ENCODE results near the gene OR1F1. TPM values are rescaled to one million over a fixed set of nuclear protein-coding genes. Genes with fewer than 3 reads are reported as not detected.

Gene OR1F1
- total and polyA plus RNA-seq, 9 of the 15 experiments (the other 6 are each of a cell fraction or from before 2014, with no cell fraction given) = 0.15 to 0.61 (median 0.35) TPM; not detected in 3

GRCh38 chr16:3175157-3176093, 12.6 kb upstream of the OR1F1 start (continued):
- no peak for TF ChIP-seq E2F5 (CRISPR knock-in tag; IDR thresholded peaks at IDR 0.05)
- TF ChIP-seq ID3 (CRISPR knock-in tag; IDR thresholded peaks at IDR 0.05) = no peak
- TF ChIP-seq ID3 (tag; IDR thresholded peaks at IDR 0.05) = peak; percentile 70
- TF ChIP-seq CHD2 (IDR thresholded peaks at IDR 0.05; ENCODE audit: low read depth, low read length) = peak; percentile 39; the same call in 1 of the 2 replicates
- TF ChIP-seq TFAP4 (CRISPR knock-in tag; IDR thresholded peaks at IDR 0.05; ENCODE audit: borderline replicate concordance) = peak; percentile 21; the same call in 1 of the 2 replicates
- TF ChIP-seq RB1 (IDR thresholded peaks at IDR 0.05; ENCODE audit: low read depth) = peak; percentile 56; the same call in 1 of the 2 replicates
- peak; percentile 31 to 97; a peak in 2 of 4 replicates for TF ChIP-seq TBL1XR1 (IDR thresholded peaks at IDR 0.05; ENCODE audit: low read length in 2 of 2)
- no peak for TF ChIP-seq HNRNPH1 (optimal IDR thresholded peaks at IDR 0.05; ENCODE audit: low read depth, low read length)
- TF ChIP-seq PRMT5 (CRISPR knock-in tag; IDR thresholded peaks at IDR 0.05) = no peak
- TF ChIP-seq HLTF (IDR thresholded peaks at IDR 0.05) = no peak
- peak; percentile 14; the same call in 1 of the 2 replicates for TF ChIP-seq CHAMP1 (IDR thresholded peaks at IDR 0.05)
- TF ChIP-seq MXI1 (IDR thresholded peaks at IDR 0.05; ENCODE audit: low read depth, low read length) = no peak
- TF ChIP-seq ZBTB1 (CRISPR knock-in tag; IDR thresholded peaks at IDR 0.05; ENCODE audit: borderline replicate concordance, low read depth) = no peak
- TF ChIP-seq JUND (IDR thresholded peaks at IDR 0.05; ENCODE audit: borderline replicate concordance, low read depth, low read length) = peak; percentile 23; the same call in 1 of the 2 replicates
- TF ChIP-seq JUND (tag; IDR thresholded peaks at IDR 0.05; ENCODE audit: borderline replicate concordance, low read depth, low read length) = no peak; the same call in 2 of the 3 replicates
- 0 out of 2 replicates have a peak, but pooled peaks have one; percentile 40 for TF ChIP-seq GTF2F1 (IDR thresholded peaks at IDR 0.05; ENCODE audit: low read depth, low read length)
- TF ChIP-seq XRCC5 (IDR thresholded peaks at IDR 0.05; ENCODE audit: low read depth, low read length) = 0 out of 2 replicates have a peak, but pooled peaks have one; percentile 47
- TF ChIP-seq NFRKB (IDR thresholded peaks at IDR 0.05; ENCODE audit: low read depth) = no peak
- TF ChIP-seq EP400 (IDR thresholded peaks at IDR 0.05) = 0 out of 2 replicates have a peak, but pooled peaks have one; percentile 31
- peak; percentile 87 for TF ChIP-seq ADNP (tag; IDR thresholded peaks at IDR 0.05)
- peak in 1 of 2 experiments; percentile 47; a peak in 1 of 4 replicates for TF ChIP-seq CSDE1 (IDR thresholded peaks at IDR 0.05)
- TF ChIP-seq ZFX (CRISPR knock-in tag; IDR thresholded peaks at IDR 0.05) = peak; percentile 59
- 0 out of 2 replicates have a peak, but pooled peaks have one; percentile 38 for TF ChIP-seq TCF15 (CRISPR knock-in tag; IDR thresholded peaks at IDR 0.05)
